GM12878 (cell line): Measurements from ENCODE around the gene INHBB. TPM values are rescaled to one million over a fixed set of nuclear protein-coding genes. Genes with fewer than 3 reads are reported as not detected.

Experiments
- ATAC-seq: fragments of 200-7000 bp; cut with Tn5 transposase; 3 replicates; pipeline ENCODE4 v1.9.1; 2020; ENCODE audit warnings: mild to moderate bottlenecking, moderate library complexity
- BruUV-seq: library from RNA; stranded (reverse); fragments of 400-500 nt; replicated peaks from 2 replicates; lab custom pipeline; 2021; lab: Mats Ljungman, UMichigan
- CTCF ChIA-PET: fragments of 300-600 bp; sonication (Branson Sonifier 250); formaldehyde crosslinking; extraction: SDS; loops from one replicate; lab custom pipeline; 2021; ENCODE audit warnings: inconsistent platforms; lab: Yijun Ruan, JAX
- POLR2A ChIA-PET: fragments of 350-600 bp; formaldehyde crosslinking; extraction: SDS; loops from one replicate; lab custom pipeline; 2021; ENCODE audit warnings: inconsistent platforms; lab: Charles Lee
- RAD21 ChIA-PET: fragments of 300-600 bp; sonication (Branson Sonifier 250); formaldehyde crosslinking; loops from one replicate; lab custom pipeline; 2023; ENCODE audit warnings: antibody characterized with exemption; ENCODE audit not compliant: unreplicated experiment; lab: Charles Lee
- SMC1A ChIA-PET: fragments of 300-600 bp; sonication (Branson Sonifier 250); formaldehyde crosslinking; loops from one replicate; lab custom pipeline; 2023; ENCODE audit not compliant: unreplicated experiment, uncharacterized antibody; lab: Charles Lee
- DNase-seq: peaks from one replicate; pipeline ENCODE4 v3.0.0-alpha.2; 2011; ENCODE audit warnings: low read depth, low spot score
- FAIRE-seq: peaks from 3 replicates; lab custom pipeline; 2011; peaks lifted over from hg19 to GRCh38; lab: Jason Lieb, UNC
- H2AFZ ChIP-seq: 2 replicates; pipeline ENCODE4 v1.6.0; 2011; ENCODE audit warnings: low read depth, low read length, control low read depth; ENCODE audit not compliant: control insufficient read depth
- H3K27ac ChIP-seq: 2 replicates; pipeline ENCODE4 v1.5.1; 2011; ENCODE audit warnings: control low read depth; ENCODE audit not compliant: control insufficient read depth, insufficient read depth
- H3K27me3 ChIP-seq, 2 experiments: replicated peaks in 1 of 2; 2 replicates each; pipeline versions ENCODE4 v1.6.0 to v1.6.1; 2011; ENCODE audit warnings: low read length in 1 of 2; ENCODE audit not compliant: control insufficient read depth in 2 of 2, insufficient read depth in 2 of 2
- H3K36me3 ChIP-seq, 2 experiments: 2 replicates each; pipeline ENCODE4 v1.5.1; 2011; ENCODE audit warnings: low read length in 1 of 2; ENCODE audit not compliant: control insufficient read depth in 2 of 2, insufficient read depth in 2 of 2
- H3K4me1 ChIP-seq: 2 replicates; pipeline ENCODE4 v1.6.1; 2011; ENCODE audit warnings: mild to moderate bottlenecking, low read length, moderate library complexity, mixed read lengths; ENCODE audit not compliant: control insufficient read depth, insufficient read depth
- H3K4me2 ChIP-seq: 2 replicates; pipeline ENCODE4 v1.6.0; 2011; ENCODE audit warnings: control low read depth; ENCODE audit not compliant: control insufficient read depth, insufficient read depth
- H3K4me3 ChIP-seq: fragments of 200-600 bp; sonication (generic); 2 replicates; pipeline ENCODE4 v1.5.1; 2016
- H3K79me2 ChIP-seq: 2 replicates; pipeline ENCODE4 v1.6.0; 2011; ENCODE audit warnings: low read length; ENCODE audit not compliant: control insufficient read depth, insufficient read depth
- H3K9ac ChIP-seq: 2 replicates; pipeline ENCODE4 v1.8.0; 2011; ENCODE audit warnings: low read length, control low read depth, mixed read lengths; ENCODE audit not compliant: control insufficient read depth, insufficient read depth
- H3K9me3 ChIP-seq: replicated peaks from 3 replicates; pipeline ENCODE4 v1.5.1; 2011; ENCODE audit warnings: mild to moderate bottlenecking, low read length; ENCODE audit not compliant: control insufficient read depth, insufficient read depth
- H4K20me1 ChIP-seq: 2 replicates; pipeline ENCODE4 v1.6.0; 2011; ENCODE audit not compliant: control insufficient read depth, insufficient read depth
- CBX3 ChIP-seq: fragments of 200-600 bp; sonication (generic); IDR thresholded peaks from 2 replicates; pipeline ENCODE4 v1.6.1; 2016; ENCODE audit warnings: low read depth, borderline replicate concordance
- GABPA ChIP-seq: IDR thresholded peaks from 2 replicates; pipeline ENCODE4 v1.6.1; 2014; ENCODE audit warnings: antibody characterized with exemption, low read depth, mild to moderate bottlenecking, inconsistent platforms
- IKZF1 ChIP-seq: fragments of 450-650 bp; conservative IDR thresholded peaks from 2 replicates; pipeline ENCODE4 v1.6.1; 2017; ENCODE audit warnings: antibody characterized with exemption, mild to moderate bottlenecking
- JUND ChIP-seq: IDR thresholded peaks from 2 replicates; pipeline ENCODE4 v1.6.1; 2012; ENCODE audit warnings: low read depth, mild to moderate bottlenecking, low read length, improper control_type of control experiment, moderate library complexity
- NBN ChIP-seq: fragments of 450-650 bp; IDR thresholded peaks from 2 replicates; pipeline ENCODE4 v1.6.1; 2016
- SMARCA5 ChIP-seq: fragments of 450-650 bp; IDR thresholded peaks from 2 replicates; pipeline ENCODE4 v1.6.1; 2017; ENCODE audit warnings: mild to moderate bottlenecking
- SMC3 ChIP-seq: IDR thresholded peaks from 2 replicates; pipeline ENCODE4 v1.6.1; 2011; ENCODE audit warnings: low read length, improper control_type of control experiment, borderline replicate concordance
- STAT1 ChIP-seq: fragments of 450-650 bp; conservative IDR thresholded peaks from 2 replicates; pipeline ENCODE4 v1.6.1; 2014; ENCODE audit warnings: antibody characterized with exemption, mild to moderate bottlenecking
- TAF1 ChIP-seq: IDR thresholded peaks from 2 replicates; pipeline ENCODE4 v1.6.1; 2011; ENCODE audit warnings: mild to moderate bottlenecking, low read depth, low read length, borderline replicate concordance
- TARDBP ChIP-seq: IDR thresholded peaks from 2 replicates; pipeline ENCODE4 v1.6.1; 2016; ENCODE audit warnings: borderline replicate concordance
- YY1 ChIP-seq: IDR thresholded peaks from 2 replicates; pipeline ENCODE4 v1.6.1; 2011; ENCODE audit warnings: low read depth, mild to moderate bottlenecking, low read length
- ZZZ3 ChIP-seq: IDR thresholded peaks from 2 replicates; pipeline ENCODE4 v1.6.1; 2011; ENCODE audit warnings: low read depth; ENCODE audit not compliant: control insufficient read depth, insufficient read length
- WGBS: methylation state at CpG from one replicate; pipeline ENCODE4 v1.1.6; 2016; ENCODE audit warnings: low lambda C conversion rate; ENCODE audit not compliant: insufficient replicate concordance, insufficient coverage; ENCODE audit errors: missing lambda C conversion rate; 5-methylcytosine and 5-hydroxymethylcytosine counted together
- in situ Hi-C: fragments of 300-500 bp; cut with MboI; formaldehyde crosslinking; loops from 9 replicates; pipeline ENCODE4 v1.14.3; 2018; ENCODE audit warnings: mixed read lengths
- intact Hi-C: fragments of 100-400 bp; cut with micrococcal nuclease; formaldehyde crosslinking; loops from one replicate; pipeline ENCODE4 v1.14.2; 2022; ENCODE audit not compliant: unreplicated experiment
- polyA plus RNA-seq, 11 experiments: library from polyadenylated mRNA; depleted of rRNA in 4 of 11; unstranded in 6 of 11; stranded (reverse) in 5 of 11; fragments of >200 nt; fragmentation: Nextera tagmentation in 4 of 11; fragmentation: Illumina TruSeq in 1 of 11; extraction: Ambion mirVana in 4 of 11; extraction: Trizol in 1 of 11; gene quantifications; 1 replicate in 1 of 11; 2 replicates in 10 of 11; pipeline versions ENCODE4 v1.2.1 to v1.2.3, GENCODE V29; 2011 to 2016; ENCODE audit warnings: inconsistent platforms in 2 of 11, missing spikeins in 2 of 11, low read depth in 1 of 11
- total RNA-seq, 4 experiments: library from RNA; depleted of rRNA in 3 of 4; stranded (reverse); fragments of >200 nt in 3 of 4; fragmentation: Illumina TruSeq in 1 of 4; extraction: Trizol in 1 of 4; gene quantifications; 2 replicates each; pipeline versions ENCODE4 v1.2.1 to v1.2.3, GENCODE V29; 2013 to 2021

The INHBB gene
- total and polyA plus RNA-seq, 10 of the 15 experiments (the other 5 are each of a cell fraction or from before 2014, with no cell fraction given): 0.05 TPM; not detected in 9

- Histone ChIP-seq H2AFZ (no peak overlapping the region), H3K4me3 (no peak overlapping the region), H3K27me3 (peaks cover 0 to 1% of the 10 kb centered on the region in 2 experiments; a peak in 2 of 4 replicates), H4K20me1 (no peaks in the 10 kb centered on the region), H3K9me3 (no peaks in the 10 kb centered on the region), H3K79me2 (no peaks in the 10 kb centered on the region), H3K27ac (no peak overlapping the region), H3K4me2 (no peak overlapping the region), H3K4me1 (no peaks in the 10 kb centered on the region), H3K36me3 (no peaks in the 10 kb centered on the region), H3K9ac (no peak overlapping the region)
- DNase-seq (no peak), FAIRE-seq (no peak), ATAC-seq (no peak)
- WGBS: 34% methylated on average over 5 of the region's 5 CpGs
- ChIA-PET SMC1A (no interaction called here), RAD21 (no interaction called here), POLR2A (no interaction called here), CTCF (no interaction called here)
- in situ Hi-C loops: no loop called here
- no TSS peak for BruUV-seq
- TF ChIP-seq TARDBP (no peak), ZZZ3 (no peak), NBN (no peak), IKZF1 (no peak), JUND (no peak), STAT1 (no peak), SMARCA5 (no peak), GABPA (no peak), TAF1 (no peak), YY1 (no peak), CBX3 (no peak), SMC3 (no peak)
- intact Hi-C loops: no loop called here
These were observed 28.9 kb downstream of the INHBB start for GRCh38 chr2:120374821-120375220.
